ENCODE measurements around the gene ETS1.

DNA sequence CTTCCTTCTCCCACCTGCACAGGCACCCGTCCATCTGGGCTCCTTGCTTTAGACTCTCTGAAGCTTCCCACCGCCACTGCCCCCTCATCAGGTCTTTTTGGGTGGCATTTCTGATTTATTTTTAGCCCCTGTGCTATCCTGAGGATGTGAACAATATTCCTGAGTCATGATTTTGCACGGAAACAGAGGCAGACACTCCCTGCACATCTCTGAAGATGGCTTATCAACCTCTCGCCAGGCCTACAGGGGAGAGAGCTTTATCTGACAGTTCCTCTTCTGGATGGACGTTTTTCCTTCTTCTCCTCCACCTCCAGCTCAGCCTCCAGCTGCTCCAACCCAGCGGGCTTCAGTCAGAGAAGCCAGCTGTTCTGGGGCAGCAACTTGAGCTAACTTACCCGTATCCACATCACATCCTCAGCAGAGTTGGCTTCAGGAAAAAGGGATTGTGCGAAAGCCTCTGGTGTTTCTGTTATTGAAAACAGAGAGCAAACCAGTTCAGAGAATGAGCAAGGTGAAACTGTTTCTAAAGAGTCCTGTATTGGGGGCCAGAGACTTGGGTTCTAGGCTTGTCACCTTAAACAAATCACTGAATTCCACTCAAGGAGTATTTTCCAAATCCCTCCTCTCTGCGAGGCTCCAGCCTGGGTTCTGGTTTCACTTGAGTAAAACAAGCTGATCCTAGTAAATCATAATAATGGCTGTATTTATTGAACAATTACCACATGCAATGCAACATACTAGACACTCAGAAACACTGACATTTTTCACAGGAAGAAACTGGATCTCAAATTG lies 33.1 kb upstream of the ETS1 start:
- TF ChIP-seq POLR2AphosphoS5 (IDR thresholded peaks at IDR 0.05; ENCODE audit: low read depth) (no peak), EZH2phosphoT487 (IDR thresholded peaks at IDR 0.05; ENCODE audit: unreplicated experiment) (no peak), EZH2 (IDR thresholded peaks at IDR 0.05; ENCODE audit: low read depth, unreplicated experiment) (no peak), CREB1 (CRISPR knock-in tag; IDR thresholded peaks at IDR 0.05; ENCODE audit: low read depth) (no peak), ZNF331 (CRISPR knock-in tag; IDR thresholded peaks at IDR 0.05; ENCODE audit: low read depth) (no peak), JUNB (IDR thresholded peaks at IDR 0.05; ENCODE audit: unreplicated experiment) (no peak), NANOG (IDR thresholded peaks at IDR 0.05; ENCODE audit: borderline replicate concordance) (no peak), ZNF114 (CRISPR knock-in tag; IDR thresholded peaks at IDR 0.05) (no peak), STAT1 (IDR thresholded peaks at IDR 0.05; ENCODE audit: unreplicated experiment) (no peak)
- TF ChIP-seq, protein P1, sequence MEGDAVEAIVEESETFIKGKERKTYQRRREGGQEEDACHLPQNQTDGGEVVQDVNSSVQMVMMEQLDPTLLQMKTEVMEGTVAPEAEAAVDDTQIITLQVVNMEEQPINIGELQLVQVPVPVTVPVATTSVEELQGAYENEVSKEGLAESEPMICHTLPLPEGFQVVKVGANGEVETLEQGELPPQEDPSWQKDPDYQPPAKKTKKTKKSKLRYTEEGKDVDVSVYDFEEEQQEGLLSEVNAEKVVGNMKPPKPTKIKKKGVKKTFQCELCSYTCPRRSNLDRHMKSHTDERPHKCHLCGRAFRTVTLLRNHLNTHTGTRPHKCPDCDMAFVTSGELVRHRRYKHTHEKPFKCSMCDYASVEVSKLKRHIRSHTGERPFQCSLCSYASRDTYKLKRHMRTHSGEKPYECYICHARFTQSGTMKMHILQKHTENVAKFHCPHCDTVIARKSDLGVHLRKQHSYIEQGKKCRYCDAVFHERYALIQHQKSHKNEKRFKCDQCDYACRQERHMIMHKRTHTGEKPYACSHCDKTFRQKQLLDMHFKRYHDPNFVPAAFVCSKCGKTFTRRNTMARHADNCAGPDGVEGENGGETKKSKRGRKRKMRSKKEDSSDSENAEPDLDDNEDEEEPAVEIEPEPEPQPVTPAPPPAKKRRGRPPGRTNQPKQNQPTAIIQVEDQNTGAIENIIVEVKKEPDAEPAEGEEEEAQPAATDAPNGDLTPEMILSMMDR (conservative IDR thresholded peaks at IDR 0.05; ENCODE audit: low read depth in 2 of 2) = no peak
- TF ChIP-seq, protein P2, sequence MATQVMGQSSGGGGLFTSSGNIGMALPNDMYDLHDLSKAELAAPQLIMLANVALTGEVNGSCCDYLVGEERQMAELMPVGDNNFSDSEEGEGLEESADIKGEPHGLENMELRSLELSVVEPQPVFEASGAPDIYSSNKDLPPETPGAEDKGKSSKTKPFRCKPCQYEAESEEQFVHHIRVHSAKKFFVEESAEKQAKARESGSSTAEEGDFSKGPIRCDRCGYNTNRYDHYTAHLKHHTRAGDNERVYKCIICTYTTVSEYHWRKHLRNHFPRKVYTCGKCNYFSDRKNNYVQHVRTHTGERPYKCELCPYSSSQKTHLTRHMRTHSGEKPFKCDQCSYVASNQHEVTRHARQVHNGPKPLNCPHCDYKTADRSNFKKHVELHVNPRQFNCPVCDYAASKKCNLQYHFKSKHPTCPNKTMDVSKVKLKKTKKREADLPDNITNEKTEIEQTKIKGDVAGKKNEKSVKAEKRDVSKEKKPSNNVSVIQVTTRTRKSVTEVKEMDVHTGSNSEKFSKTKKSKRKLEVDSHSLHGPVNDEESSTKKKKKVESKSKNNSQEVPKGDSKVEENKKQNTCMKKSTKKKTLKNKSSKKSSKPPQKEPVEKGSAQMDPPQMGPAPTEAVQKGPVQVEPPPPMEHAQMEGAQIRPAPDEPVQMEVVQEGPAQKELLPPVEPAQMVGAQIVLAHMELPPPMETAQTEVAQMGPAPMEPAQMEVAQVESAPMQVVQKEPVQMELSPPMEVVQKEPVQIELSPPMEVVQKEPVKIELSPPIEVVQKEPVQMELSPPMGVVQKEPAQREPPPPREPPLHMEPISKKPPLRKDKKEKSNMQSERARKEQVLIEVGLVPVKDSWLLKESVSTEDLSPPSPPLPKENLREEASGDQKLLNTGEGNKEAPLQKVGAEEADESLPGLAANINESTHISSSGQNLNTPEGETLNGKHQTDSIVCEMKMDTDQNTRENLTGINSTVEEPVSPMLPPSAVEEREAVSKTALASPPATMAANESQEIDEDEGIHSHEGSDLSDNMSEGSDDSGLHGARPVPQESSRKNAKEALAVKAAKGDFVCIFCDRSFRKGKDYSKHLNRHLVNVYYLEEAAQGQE (IDR thresholded peaks at IDR 0.05; ENCODE audit: unreplicated experiment) = no peak
- TF ChIP-seq, protein P3, sequence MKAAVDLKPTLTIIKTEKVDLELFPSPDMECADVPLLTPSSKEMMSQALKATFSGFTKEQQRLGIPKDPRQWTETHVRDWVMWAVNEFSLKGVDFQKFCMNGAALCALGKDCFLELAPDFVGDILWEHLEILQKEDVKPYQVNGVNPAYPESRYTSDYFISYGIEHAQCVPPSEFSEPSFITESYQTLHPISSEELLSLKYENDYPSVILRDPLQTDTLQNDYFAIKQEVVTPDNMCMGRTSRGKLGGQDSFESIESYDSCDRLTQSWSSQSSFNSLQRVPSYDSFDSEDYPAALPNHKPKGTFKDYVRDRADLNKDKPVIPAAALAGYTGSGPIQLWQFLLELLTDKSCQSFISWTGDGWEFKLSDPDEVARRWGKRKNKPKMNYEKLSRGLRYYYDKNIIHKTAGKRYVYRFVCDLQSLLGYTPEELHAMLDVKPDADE (IDR thresholded peaks at IDR 0.05) = no peak
